Osteocyte (in vitro differentiated cells): ENCODE results near the gene PAOX. TPM values are rescaled to one million over a fixed set of nuclear protein-coding genes. Genes with fewer than 3 reads are reported as not detected.

Experiments used
- DNase-seq: peaks from one replicate; pipeline ENCODE4 v3.0.0; 2021; ENCODE audit warnings: mixed read lengths; ENCODE audit not compliant: unreplicated experiment; ENCODE audit errors: extremely low spot score
- H3K27ac Mint-ChIP-seq: one replicate; pipeline ENCODE4 v1.8.0; 2021; ENCODE audit warnings: mild to moderate bottlenecking, mixed read lengths; ENCODE audit not compliant: unreplicated experiment
- H3K27me3 Mint-ChIP-seq: one replicate; pipeline ENCODE4 v1.8.0; 2021; ENCODE audit warnings: mixed read lengths; ENCODE audit not compliant: unreplicated experiment
- H3K36me3 Mint-ChIP-seq: one replicate; pipeline ENCODE4 v1.8.0; 2021; ENCODE audit warnings: mixed read lengths; ENCODE audit not compliant: unreplicated experiment
- H3K4me1 Mint-ChIP-seq: one replicate; pipeline ENCODE4 v1.8.0; 2021; ENCODE audit warnings: mixed read lengths; ENCODE audit not compliant: unreplicated experiment
- H3K4me3 Mint-ChIP-seq: one replicate; pipeline ENCODE4 v1.8.0; 2021; ENCODE audit warnings: mild to moderate bottlenecking, moderate library complexity, mixed read lengths; ENCODE audit not compliant: unreplicated experiment
- H3K9me3 Mint-ChIP-seq: one replicate; pipeline ENCODE4 v1.8.0; 2021; ENCODE audit warnings: mixed read lengths; ENCODE audit not compliant: unreplicated experiment
- CTCF ChIP-seq: fragments of 200-600 bp; sonication (generic); IDR thresholded peaks from 2 replicates; pipeline ENCODE4 v1.5.0; 2021; ENCODE audit warnings: antibody characterized with exemption, mild to moderate bottlenecking, moderate library complexity
- microRNA-seq: library from miRNA; unstranded; fragments of <30 nt; microRNA quantifications from one replicate; pipeline ENCODE4 v1.1.0, GENCODE V29; 2020; ENCODE audit not compliant: unreplicated experiment
- total RNA-seq: library from RNA; stranded (reverse); gene quantifications from 2 replicates; pipeline ENCODE4 v1.2.1, GENCODE V29; 2021

The PAOX gene
- total RNA-seq, 1 donor from 2014 or later: 8.7 TPM

DNA sequence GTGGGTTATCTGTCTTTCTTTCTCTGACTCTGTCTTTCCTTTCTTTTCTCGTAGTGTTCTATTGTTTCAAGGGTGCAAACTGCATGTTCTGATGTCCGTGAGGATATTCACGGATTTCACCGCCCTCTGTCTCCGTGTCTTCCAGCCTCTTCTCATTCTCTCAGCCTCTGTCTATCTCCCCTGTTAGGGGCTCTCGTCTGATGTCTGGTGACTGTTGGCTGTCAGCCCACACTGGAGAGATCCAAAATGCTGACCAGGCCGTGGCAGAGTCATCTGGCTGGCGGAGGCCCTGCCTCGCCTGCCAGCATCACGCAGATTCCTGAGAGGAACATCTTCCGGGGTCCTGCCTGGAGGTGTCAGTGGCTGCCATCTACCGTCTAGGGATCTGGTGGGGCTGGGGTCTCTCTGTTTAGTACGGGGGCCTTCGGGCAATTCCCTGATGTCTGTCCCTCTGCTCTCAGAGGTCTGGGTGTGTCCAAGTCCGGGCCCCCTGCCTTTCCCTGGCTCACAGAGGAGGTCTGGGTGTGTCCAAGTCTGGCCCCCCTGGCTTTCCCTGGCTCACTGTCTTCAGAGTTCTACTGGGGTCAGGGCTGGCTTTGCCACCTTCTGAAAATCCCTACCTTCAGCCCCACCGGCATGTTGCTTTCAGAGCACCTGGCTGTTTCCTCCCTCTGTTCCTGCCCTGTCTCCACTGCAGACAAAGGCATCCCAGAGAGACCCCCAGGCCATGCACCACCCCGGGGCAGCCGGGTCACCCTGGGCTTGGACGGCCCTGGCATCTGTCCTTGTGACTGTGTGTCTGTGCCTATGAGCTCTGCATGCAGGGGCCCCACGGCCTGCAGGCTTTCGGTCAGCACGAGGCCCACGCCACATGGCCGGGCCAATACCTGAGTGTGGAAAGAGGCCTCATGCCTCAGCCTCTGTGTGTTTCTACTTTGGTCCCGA lies 60.7 kb downstream of the PAOX start:
- H3K27me3 Mint-ChIP-seq: no peaks in the 10 kb centered on the region
- H3K4me1 Mint-ChIP-seq: no peaks in the 10 kb centered on the region
- DNase-seq: no peak
- H3K27ac Mint-ChIP-seq: no peak overlapping the region
- no peak for TF ChIP-seq CTCF
- no peak overlapping the region for H3K4me3 Mint-ChIP-seq
- H3K36me3 Mint-ChIP-seq: peaks cover 2% of the 10 kb centered on the region
- no peaks in the 10 kb centered on the region for H3K9me3 Mint-ChIP-seq

GRCh38 chr10:133440633-133441285 lies 61.7 kb downstream of the PAOX start:
- no peak for DNase-seq
- Mint-ChIP-seq H3K36me3 (peaks cover 2% of the 10 kb centered on the region), H3K27ac (no peak overlapping the region), H3K4me3 (no peak overlapping the region), H3K9me3 (no peaks in the 10 kb centered on the region), H3K27me3 (no peaks in the 10 kb centered on the region), H3K4me1 (no peaks in the 10 kb centered on the region)
- TF ChIP-seq CTCF: no peak

Small RNA genes lying within 50 kb of the gene (microRNA-seq; reads per million reads assigned to microRNA genes)
- not detected for gene MIR3944

Other genes with a start within 250 kb of the PAOX start
- not detected in 2 replicates for gene KNDC1, start 219.0 kb upstream of the PAOX start, total RNA-seq
- gene UTF1, start 149.0 kb upstream of the PAOX start, total RNA-seq: not detected in 2 replicates
- not detected in 2 replicates for gene VENTX, start 141.4 kb upstream of the PAOX start, total RNA-seq
- 2.9 and 6.0 TPM in 2 replicates for gene ADAM8, start 102.4 kb upstream of the PAOX start, total RNA-seq
- gene TUBGCP2, start 70.4 kb upstream of the PAOX start, total RNA-seq: 67.2 and 75.2 TPM in 2 replicates
- 35.1 and 39.1 TPM in 2 replicates for gene ZNF511, start 70.3 kb upstream of the PAOX start, total RNA-seq
- 3.5 TPM in 2 replicates for gene CALY, start 42.4 kb upstream of the PAOX start, total RNA-seq
- gene PRAP1, start 31.9 kb upstream of the PAOX start, total RNA-seq: not detected in 2 replicates
- gene FUOM, start 21.2 kb upstream of the PAOX start, total RNA-seq: 20.5 and 24.0 TPM in 2 replicates
- gene ECHS1, start 5.9 kb upstream of the PAOX start, total RNA-seq: 62.9 and 65.1 TPM in 2 replicates
- gene MTG1, start 14.9 kb downstream of the PAOX start, total RNA-seq: 57.3 and 65.2 TPM in 2 replicates
- gene SPRN, start 45.4 kb downstream of the PAOX start, total RNA-seq: 2.2 and 2.7 TPM in 2 replicates
- gene SCART1, start 74.7 kb downstream of the PAOX start, total RNA-seq: 3.2 and 4.8 TPM in 2 replicates
- gene CYP2E1, start 148.1 kb downstream of the PAOX start, total RNA-seq: 2.2 and 3.1 TPM in 2 replicates
- gene SYCE1, start 186.3 kb downstream of the PAOX start, total RNA-seq: not detected in 2 replicates
- gene FRG2B, start 247.5 kb downstream of the PAOX start, total RNA-seq: not detected in 2 replicates